ENCODE results near the gene GPR180. TPM values are rescaled to one million over a fixed set of nuclear protein-coding genes. Genes with fewer than 3 reads are reported as not detected.

Gene GPR180
- total RNA-seq, 1 experiment from 2014 or later, result 5.0 TPM

DNA sequence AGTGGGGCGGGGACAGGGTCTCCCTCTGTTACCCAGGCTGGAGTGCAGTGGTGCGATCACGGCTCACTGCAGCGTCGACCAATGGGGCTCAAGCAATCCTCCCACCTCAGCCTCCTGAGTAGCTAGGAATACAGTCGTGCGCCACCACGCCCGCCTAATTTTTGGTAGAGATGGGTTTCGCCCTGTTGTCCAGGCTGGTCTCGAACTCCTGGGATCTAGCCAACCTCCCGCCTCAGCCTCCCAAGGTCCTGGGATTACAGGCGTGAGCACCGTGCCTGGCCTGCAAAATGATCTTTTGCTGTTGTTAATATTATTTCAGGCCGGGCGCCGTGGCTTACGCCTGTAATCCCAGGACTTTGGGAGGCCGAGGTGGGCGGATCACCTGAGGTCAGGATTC is 5.1 kb upstream of the GPR180 start:
- Mint-ChIP-seq H3K27ac (peak overlapping the region; percentile 95), H3K4me1 (peaks cover 18% of the 10 kb centered on the region), H3K27me3 (ENCODE audit: low read depth) (peaks cover 24% of the 10 kb centered on the region), H3K36me3 (peaks cover 17% of the 10 kb centered on the region), H3K9me3 (peaks cover 6% of the 10 kb centered on the region), H3K4me3 (peak overlapping the region; percentile 94)
- ATAC-seq (peak; percentile 58), DNase-seq (ENCODE audit: low spot score) (peak; percentile 30)
- no peak for TF ChIP-seq E2F5 (CRISPR knock-in tag; IDR thresholded peaks at IDR 0.05)
- no peak for TF ChIP-seq TCF7 (CRISPR knock-in tag; IDR thresholded peaks at IDR 0.05; ENCODE audit: low read depth)
- TF ChIP-seq, protein P1, sequence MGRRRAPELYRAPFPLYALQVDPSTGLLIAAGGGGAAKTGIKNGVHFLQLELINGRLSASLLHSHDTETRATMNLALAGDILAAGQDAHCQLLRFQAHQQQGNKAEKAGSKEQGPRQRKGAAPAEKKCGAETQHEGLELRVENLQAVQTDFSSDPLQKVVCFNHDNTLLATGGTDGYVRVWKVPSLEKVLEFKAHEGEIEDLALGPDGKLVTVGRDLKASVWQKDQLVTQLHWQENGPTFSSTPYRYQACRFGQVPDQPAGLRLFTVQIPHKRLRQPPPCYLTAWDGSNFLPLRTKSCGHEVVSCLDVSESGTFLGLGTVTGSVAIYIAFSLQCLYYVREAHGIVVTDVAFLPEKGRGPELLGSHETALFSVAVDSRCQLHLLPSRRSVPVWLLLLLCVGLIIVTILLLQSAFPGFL (CRISPR knock-in tag; IDR thresholded peaks at IDR 0.05; ENCODE audit: borderline replicate concordance), result no peak
- TF ChIP-seq ARID4B (CRISPR knock-in tag; IDR thresholded peaks at IDR 0.05; ENCODE audit: borderline replicate concordance), result no peak
- TF ChIP-seq ZNF425 (CRISPR knock-in tag; conservative IDR thresholded peaks at IDR 0.05), result no peak
- TF ChIP-seq NFE2L1 (CRISPR knock-in tag; IDR thresholded peaks at IDR 0.05), result no peak
- ChIA-PET CTCF (interaction anchor here (0.6 to 1.9 kb wide), 8 partner anchors 20 to 372 kb away, joined by 3 to 13 read pairs (median 5); no protein-coding TSS in a partner anchor), POLR2A (interaction anchor here (0.6 to 1.9 kb wide), 2 partner anchors 8 to 47 kb away, joined by 4 to 11 read pairs; no protein-coding TSS in a partner anchor)

DNA sequence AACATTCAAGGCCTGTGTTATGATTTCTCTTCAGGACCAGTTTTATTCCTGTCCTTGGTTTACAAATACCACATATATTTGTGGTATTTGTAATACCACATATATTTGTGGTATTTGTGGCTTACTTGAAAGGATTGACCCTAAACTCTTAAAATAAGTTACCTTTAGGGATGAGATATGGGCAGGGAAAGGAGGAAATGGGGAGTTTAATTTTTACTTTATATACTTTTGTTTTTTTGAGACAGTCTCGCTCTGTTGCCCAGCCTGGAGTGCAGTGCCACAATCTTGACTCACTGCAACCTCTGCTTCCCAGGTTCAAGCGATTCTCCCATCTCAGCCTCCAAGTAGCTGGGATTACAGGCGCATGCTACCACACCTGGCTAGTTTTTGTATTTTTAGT is 3.4 kb upstream of the GPR180 start:
- Mint-ChIP-seq H3K27ac (no peak overlapping the region), H3K4me1 (peaks cover 26% of the 10 kb centered on the region), H3K4me3 (no peak overlapping the region), H3K9me3 (peaks cover 6% of the 10 kb centered on the region), H3K27me3 (ENCODE audit: low read depth) (peaks cover 24% of the 10 kb centered on the region), H3K36me3 (peaks cover 10% of the 10 kb centered on the region)
- DNase-seq (ENCODE audit: low spot score) (no peak), ATAC-seq (no peak)
- ChIA-PET CTCF (no interaction called here), POLR2A (no interaction called here)
- TF ChIP-seq, protein P2, sequence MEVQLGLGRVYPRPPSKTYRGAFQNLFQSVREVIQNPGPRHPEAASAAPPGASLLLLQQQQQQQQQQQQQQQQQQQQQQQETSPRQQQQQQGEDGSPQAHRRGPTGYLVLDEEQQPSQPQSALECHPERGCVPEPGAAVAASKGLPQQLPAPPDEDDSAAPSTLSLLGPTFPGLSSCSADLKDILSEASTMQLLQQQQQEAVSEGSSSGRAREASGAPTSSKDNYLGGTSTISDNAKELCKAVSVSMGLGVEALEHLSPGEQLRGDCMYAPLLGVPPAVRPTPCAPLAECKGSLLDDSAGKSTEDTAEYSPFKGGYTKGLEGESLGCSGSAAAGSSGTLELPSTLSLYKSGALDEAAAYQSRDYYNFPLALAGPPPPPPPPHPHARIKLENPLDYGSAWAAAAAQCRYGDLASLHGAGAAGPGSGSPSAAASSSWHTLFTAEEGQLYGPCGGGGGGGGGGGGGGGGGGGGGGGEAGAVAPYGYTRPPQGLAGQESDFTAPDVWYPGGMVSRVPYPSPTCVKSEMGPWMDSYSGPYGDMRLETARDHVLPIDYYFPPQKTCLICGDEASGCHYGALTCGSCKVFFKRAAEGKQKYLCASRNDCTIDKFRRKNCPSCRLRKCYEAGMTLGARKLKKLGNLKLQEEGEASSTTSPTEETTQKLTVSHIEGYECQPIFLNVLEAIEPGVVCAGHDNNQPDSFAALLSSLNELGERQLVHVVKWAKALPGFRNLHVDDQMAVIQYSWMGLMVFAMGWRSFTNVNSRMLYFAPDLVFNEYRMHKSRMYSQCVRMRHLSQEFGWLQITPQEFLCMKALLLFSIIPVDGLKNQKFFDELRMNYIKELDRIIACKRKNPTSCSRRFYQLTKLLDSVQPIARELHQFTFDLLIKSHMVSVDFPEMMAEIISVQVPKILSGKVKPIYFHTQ (CRISPR knock-in tag; IDR thresholded peaks at IDR 0.05), result no peak
- TF ChIP-seq, protein P3, sequence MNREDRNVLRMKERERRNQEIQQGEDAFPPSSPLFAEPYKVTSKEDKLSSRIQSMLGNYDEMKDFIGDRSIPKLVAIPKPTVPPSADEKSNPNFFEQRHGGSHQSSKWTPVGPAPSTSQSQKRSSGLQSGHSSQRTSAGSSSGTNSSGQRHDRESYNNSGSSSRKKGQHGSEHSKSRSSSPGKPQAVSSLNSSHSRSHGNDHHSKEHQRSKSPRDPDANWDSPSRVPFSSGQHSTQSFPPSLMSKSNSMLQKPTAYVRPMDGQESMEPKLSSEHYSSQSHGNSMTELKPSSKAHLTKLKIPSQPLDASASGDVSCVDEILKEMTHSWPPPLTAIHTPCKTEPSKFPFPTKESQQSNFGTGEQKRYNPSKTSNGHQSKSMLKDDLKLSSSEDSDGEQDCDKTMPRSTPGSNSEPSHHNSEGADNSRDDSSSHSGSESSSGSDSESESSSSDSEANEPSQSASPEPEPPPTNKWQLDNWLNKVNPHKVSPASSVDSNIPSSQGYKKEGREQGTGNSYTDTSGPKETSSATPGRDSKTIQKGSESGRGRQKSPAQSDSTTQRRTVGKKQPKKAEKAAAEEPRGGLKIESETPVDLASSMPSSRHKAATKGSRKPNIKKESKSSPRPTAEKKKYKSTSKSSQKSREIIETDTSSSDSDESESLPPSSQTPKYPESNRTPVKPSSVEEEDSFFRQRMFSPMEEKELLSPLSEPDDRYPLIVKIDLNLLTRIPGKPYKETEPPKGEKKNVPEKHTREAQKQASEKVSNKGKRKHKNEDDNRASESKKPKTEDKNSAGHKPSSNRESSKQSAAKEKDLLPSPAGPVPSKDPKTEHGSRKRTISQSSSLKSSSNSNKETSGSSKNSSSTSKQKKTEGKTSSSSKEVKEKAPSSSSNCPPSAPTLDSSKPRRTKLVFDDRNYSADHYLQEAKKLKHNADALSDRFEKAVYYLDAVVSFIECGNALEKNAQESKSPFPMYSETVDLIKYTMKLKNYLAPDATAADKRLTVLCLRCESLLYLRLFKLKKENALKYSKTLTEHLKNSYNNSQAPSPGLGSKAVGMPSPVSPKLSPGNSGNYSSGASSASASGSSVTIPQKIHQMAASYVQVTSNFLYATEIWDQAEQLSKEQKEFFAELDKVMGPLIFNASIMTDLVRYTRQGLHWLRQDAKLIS (CRISPR knock-in tag; IDR thresholded peaks at IDR 0.05; ENCODE audit: borderline replicate concordance), result no peak
- TF ChIP-seq E2F4 (CRISPR knock-in tag; IDR thresholded peaks at IDR 0.05; ENCODE audit: borderline replicate concordance, low read depth) (no peak), NFATC4 (CRISPR knock-in tag; IDR thresholded peaks at IDR 0.05) (no peak), RELA (CRISPR knock-in tag; IDR thresholded peaks at IDR 0.05; ENCODE audit: borderline replicate concordance) (no peak), NR2C2 (CRISPR knock-in tag; IDR thresholded peaks at IDR 0.05) (no peak), TEAD1 (CRISPR knock-in tag; IDR thresholded peaks at IDR 0.05) (no peak)
- TF ChIP-seq, protein P4, sequence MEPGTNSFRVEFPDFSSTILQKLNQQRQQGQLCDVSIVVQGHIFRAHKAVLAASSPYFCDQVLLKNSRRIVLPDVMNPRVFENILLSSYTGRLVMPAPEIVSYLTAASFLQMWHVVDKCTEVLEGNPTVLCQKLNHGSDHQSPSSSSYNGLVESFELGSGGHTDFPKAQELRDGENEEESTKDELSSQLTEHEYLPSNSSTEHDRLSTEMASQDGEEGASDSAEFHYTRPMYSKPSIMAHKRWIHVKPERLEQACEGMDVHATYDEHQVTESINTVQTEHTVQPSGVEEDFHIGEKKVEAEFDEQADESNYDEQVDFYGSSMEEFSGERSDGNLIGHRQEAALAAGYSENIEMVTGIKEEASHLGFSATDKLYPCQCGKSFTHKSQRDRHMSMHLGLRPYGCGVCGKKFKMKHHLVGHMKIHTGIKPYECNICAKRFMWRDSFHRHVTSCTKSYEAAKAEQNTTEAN (CRISPR knock-in tag; IDR thresholded peaks at IDR 0.05), result no peak
- TF ChIP-seq, protein P5, sequence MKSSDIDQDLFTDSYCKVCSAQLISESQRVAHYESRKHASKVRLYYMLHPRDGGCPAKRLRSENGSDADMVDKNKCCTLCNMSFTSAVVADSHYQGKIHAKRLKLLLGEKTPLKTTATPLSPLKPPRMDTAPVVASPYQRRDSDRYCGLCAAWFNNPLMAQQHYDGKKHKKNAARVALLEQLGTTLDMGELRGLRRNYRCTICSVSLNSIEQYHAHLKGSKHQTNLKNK (CRISPR knock-in tag; IDR thresholded peaks at IDR 0.05), result no peak

All from WTC11 (cell line).